HepG2 (cell line): ENCODE measurements around the gene CFAP54. TPM values are rescaled to one million over a fixed set of nuclear protein-coding genes. Genes with fewer than 3 reads are reported as not detected.

Source experiments
- BORCS8-MEF2B ChIP-seq: sonication (generic); formaldehyde crosslinking; IDR thresholded peaks from 2 replicates; pipeline ENCODE4 v1.8.0; 2022; ENCODE audit warnings: mild to moderate bottlenecking, missing genetic modification reagents
- CC2D1A ChIP-seq: sonication (generic); formaldehyde crosslinking; IDR thresholded peaks from 2 replicates; pipeline ENCODE4 v1.8.1; 2023; ENCODE audit warnings: mild to moderate bottlenecking, missing genetic modification reagents
- DMAP1 ChIP-seq: IDR thresholded peaks from 2 replicates; pipeline ENCODE4 v1.6.1; 2016
- E2F2 ChIP-seq: sonication (generic); formaldehyde crosslinking; IDR thresholded peaks from 2 replicates; pipeline ENCODE4 v1.4.0; 2020; ENCODE audit warnings: missing genetic modification reagents, borderline replicate concordance
- EHMT2 ChIP-seq: fragments of 200-600 bp; sonication (generic); IDR thresholded peaks from 2 replicates; pipeline ENCODE4 v1.7.0; 2017; ENCODE audit warnings: antibody characterized with exemption, low read depth, low read length, borderline replicate concordance
- FUBP1 ChIP-seq: sonication (generic); formaldehyde crosslinking; IDR thresholded peaks from 2 replicates; pipeline ENCODE4 v1.5.1; 2020; ENCODE audit warnings: missing genetic modification reagents, mild to moderate bottlenecking, borderline replicate concordance
- JUN ChIP-seq: sonication (generic); formaldehyde crosslinking; IDR thresholded peaks from 2 replicates; pipeline ENCODE4 v1.4.0; 2020; ENCODE audit warnings: mild to moderate bottlenecking, missing genetic modification reagents
- KAT7 ChIP-seq: IDR thresholded peaks from 2 replicates; pipeline ENCODE4 v1.6.1; 2018; ENCODE audit warnings: borderline replicate concordance, missing compliant biosample characterization
- MXD3 ChIP-seq: IDR thresholded peaks from 2 replicates; pipeline ENCODE4 v1.6.1; 2016; ENCODE audit warnings: mild to moderate bottlenecking, missing biosample characterization, missing genetic modification reagents
- NFRKB ChIP-seq: fragments of 450-650 bp; IDR thresholded peaks from 2 replicates; pipeline ENCODE4 v1.6.1; 2017
- REPIN1 ChIP-seq: sonication (generic); formaldehyde crosslinking; IDR thresholded peaks from 2 replicates; pipeline ENCODE4 v1.8.0; 2022; ENCODE audit warnings: missing genetic modification reagents, low read depth, mild to moderate bottlenecking, borderline replicate concordance
- RERE ChIP-seq: IDR thresholded peaks from 2 replicates; pipeline ENCODE4 v1.6.1; 2016; ENCODE audit warnings: low read depth, missing genetic modification reagents, missing compliant biosample characterization
- RNF219 ChIP-seq: sonication (generic); formaldehyde crosslinking; IDR thresholded peaks from 2 replicates; pipeline ENCODE4 v1.5.0; 2020; ENCODE audit warnings: mild to moderate bottlenecking, missing genetic modification reagents
- SMAD9 ChIP-seq: sonication (generic); formaldehyde crosslinking; IDR thresholded peaks from 2 replicates; pipeline ENCODE4 v1.5.1; 2020; ENCODE audit warnings: mild to moderate bottlenecking, missing genetic modification reagents
- ZMAT5 ChIP-seq: sonication (generic); formaldehyde crosslinking; IDR thresholded peaks from 2 replicates; pipeline ENCODE4 v1.5.0; 2020; ENCODE audit warnings: mild to moderate bottlenecking, low read depth, missing genetic modification reagents, borderline replicate concordance
- ZNF138 ChIP-seq: sonication (generic); formaldehyde crosslinking; IDR thresholded peaks from 2 replicates; pipeline ENCODE4 v1.5.0; 2020; ENCODE audit warnings: mild to moderate bottlenecking, low read depth, missing genetic modification reagents
- ZNF530 ChIP-seq: sonication (generic); formaldehyde crosslinking; IDR thresholded peaks from 2 replicates; pipeline ENCODE4 v1.5.0; 2020; ENCODE audit warnings: low read depth, mild to moderate bottlenecking, missing genetic modification reagents
- ZNF616 ChIP-seq: sonication (generic); formaldehyde crosslinking; IDR thresholded peaks from 2 replicates; pipeline ENCODE4 v1.5.0; 2020; ENCODE audit warnings: low read depth, mild to moderate bottlenecking, missing genetic modification reagents
- polyA plus RNA-seq, 8 experiments: library from polyadenylated mRNA; depleted of rRNA in 3 of 8; stranded (reverse) in 7 of 8; unstranded in 1 of 8; fragments of >200 nt; fragmentation: Illumina TruSeq in 4 of 8; extraction: Trizol in 4 of 8; gene quantifications; 2 replicates each; pipeline versions ENCODE4 v1.2.1 to v1.2.3, GENCODE V29; 2011 to 2016; ENCODE audit warnings: low read depth in 4 of 8, missing spikeins in 1 of 8, mixed read lengths in 1 of 8; ENCODE audit not compliant: insufficient read depth in 1 of 8
- total RNA-seq, 5 experiments: library from RNA; depleted of rRNA; stranded (reverse); fragments of >200 nt; fragmentation: Illumina TruSeq; extraction: Trizol; gene quantifications; 2 replicates each; pipeline ENCODE4 v1.2.3, GENCODE V29; 2016; ENCODE audit warnings: low read depth in 1 of 5

Gene CFAP54
- total and polyA plus RNA-seq, 2 of the 13 experiments (the other 11 are each of a cell fraction or from before 2014, with no cell fraction given): not detected

GRCh38 chr12:96489392-96490056 is at the start of gene CFAP54 (continued):
- TF ChIP-seq RERE (CRISPR knock-in tag) (no peak), REPIN1 (0 out of 2 replicates have a peak, but pooled peaks have one; percentile 52), KAT7 (CRISPR knock-in tag) (no peak), DMAP1 (CRISPR knock-in tag) (no peak), ZNF138 (CRISPR knock-in tag) (no peak), JUN (CRISPR knock-in tag) (no peak), BORCS8-MEF2B (CRISPR knock-in tag) (peak; percentile 31; the same call in 1 of the 2 replicates), ZNF616 (CRISPR knock-in tag) (no peak), ZNF530 (no peak), ZMAT5 (CRISPR knock-in tag) (no peak), FUBP1 (CRISPR knock-in tag) (no peak), CC2D1A (CRISPR knock-in tag) (no peak), E2F2 (CRISPR knock-in tag) (no peak), RNF219 (CRISPR knock-in tag) (no peak), EHMT2 (no peak), SMAD9 (CRISPR knock-in tag) (no peak), NFRKB (no peak), MXD3 (CRISPR knock-in tag) (peak; percentile 42; the same call in 1 of the 2 replicates)
